Activated CD8-positive, alpha-beta memory T cell treated with anti-CD3 and anti-CD28 coated beads, Interleukin-2, amount 50 U/mL, for 24 hours (primary cell): Measurements from ENCODE around the gene SCARF2.
"Not testable (repeated sequence)": the region's sequence is repeated elsewhere in the genome, so short reads cannot be mapped to it uniquely, and the experiment has no call there.

Experiments
- DNase-seq: peaks from one replicate; pipeline ENCODE4 v3.0.0-alpha.2; 2020; ENCODE audit errors: extremely low read depth

The SCARF2 gene

GRCh38 chr22:20413217-20414058 is 24.2 kb downstream of the SCARF2 start:
- DNase-seq, result no peak

GRCh38 chr22:20412474-20413216 is 25.0 kb downstream of the SCARF2 start:
- no peak for DNase-seq

- not testable (repeated sequence) for DNase-seq
Observed at GRCh38 chr22:20409385-20409784, 28.2 kb downstream of the SCARF2 start.

GRCh38 chr22:20408891-20409290 is 28.7 kb downstream of the SCARF2 start:
- DNase-seq, result no peak

DNA sequence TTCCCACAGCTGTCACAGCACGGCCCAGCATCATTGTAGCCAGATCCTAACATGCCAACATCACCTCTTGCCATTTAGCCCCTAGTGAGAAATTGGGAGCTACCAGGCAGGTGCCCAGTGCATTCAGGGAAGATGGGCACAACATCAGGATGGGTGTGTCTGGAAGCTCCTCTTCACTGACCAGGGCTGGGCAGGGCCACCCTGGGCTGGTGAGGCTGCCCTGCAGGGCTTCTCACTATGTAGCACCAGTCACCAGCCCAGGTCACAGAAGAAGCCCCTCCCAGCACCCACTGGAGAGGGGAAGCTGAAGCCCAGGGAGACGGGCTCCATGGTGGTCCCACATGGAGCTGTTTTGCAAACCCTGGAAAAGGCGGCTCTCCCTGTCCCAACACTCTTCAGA is 29.8 kb downstream of the SCARF2 start:
- DNase-seq, result no peak

- no peak for DNase-seq
Observed at GRCh38 chr22:20406686-20407408, 30.8 kb downstream of the SCARF2 start.

- DNase-seq, result no peak
Observed at GRCh38 chr22:20405931-20406685, 31.5 kb downstream of the SCARF2 start.

- DNase-seq, result no peak
Observed at GRCh38 chr22:20405291-20405930, 32.2 kb downstream of the SCARF2 start.

DNA sequence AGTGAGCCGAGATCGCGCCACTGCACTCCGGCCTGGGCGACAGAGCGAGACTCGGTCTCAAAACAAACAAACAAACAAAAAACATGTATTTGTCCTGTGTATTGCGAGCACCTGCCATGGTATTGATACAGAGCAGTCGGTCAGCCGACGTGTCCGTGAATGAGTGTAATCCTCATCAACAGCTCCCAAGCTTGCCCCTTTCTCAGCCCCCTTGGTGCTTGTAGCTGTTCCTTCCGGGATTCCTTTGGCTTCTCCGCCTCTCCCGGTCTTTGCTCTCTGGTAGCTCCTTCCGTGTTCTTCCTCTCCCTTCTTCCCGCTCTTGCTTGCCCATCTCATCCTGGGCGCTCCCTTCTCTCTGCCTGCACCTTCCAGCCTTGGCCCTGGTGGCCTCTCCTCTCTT is 32.7 kb downstream of the SCARF2 start:
- no peak for DNase-seq

- DNase-seq, result no peak
Observed at GRCh38 chr22:20403779-20404140, 33.9 kb downstream of the SCARF2 start.

DNA sequence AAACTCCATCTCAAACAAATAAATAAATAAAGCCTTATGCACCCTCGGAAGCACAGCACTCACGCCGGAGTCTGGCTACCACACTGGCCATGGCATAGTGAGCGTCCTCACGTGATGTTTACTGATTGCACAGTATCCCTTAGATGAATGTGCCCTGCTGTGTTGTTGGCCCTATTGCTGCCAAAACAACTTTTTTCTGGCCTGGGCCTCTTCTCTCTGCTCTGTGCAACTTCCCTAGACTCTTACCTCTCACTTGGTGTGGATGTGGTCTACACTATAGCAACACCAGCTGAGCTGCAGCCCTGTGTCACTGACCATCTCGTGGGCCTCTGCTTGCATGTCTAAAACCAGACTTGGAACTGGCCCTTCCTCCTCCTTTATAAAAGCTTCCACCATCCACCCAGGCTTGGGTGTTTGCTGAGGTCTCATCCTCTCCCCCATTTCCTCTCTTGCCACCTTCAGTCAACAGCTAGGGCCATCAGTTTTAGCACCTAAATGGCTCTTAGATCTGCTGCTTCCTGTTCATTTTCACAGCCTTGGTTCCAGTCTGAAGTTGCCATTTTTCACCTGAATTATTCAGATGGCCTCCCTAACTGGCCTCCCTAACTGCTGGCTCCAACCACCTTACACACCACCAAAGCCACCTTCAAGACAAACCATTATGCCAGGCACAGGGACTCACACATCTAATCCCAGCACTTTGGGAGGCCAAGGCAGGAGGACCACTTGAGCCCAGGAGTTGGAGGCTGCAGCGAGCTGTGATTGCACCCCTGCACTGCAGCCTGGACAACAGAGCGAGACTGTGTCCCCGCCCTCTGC is 34.5 kb downstream of the SCARF2 start:
- no peak for DNase-seq

DNA sequence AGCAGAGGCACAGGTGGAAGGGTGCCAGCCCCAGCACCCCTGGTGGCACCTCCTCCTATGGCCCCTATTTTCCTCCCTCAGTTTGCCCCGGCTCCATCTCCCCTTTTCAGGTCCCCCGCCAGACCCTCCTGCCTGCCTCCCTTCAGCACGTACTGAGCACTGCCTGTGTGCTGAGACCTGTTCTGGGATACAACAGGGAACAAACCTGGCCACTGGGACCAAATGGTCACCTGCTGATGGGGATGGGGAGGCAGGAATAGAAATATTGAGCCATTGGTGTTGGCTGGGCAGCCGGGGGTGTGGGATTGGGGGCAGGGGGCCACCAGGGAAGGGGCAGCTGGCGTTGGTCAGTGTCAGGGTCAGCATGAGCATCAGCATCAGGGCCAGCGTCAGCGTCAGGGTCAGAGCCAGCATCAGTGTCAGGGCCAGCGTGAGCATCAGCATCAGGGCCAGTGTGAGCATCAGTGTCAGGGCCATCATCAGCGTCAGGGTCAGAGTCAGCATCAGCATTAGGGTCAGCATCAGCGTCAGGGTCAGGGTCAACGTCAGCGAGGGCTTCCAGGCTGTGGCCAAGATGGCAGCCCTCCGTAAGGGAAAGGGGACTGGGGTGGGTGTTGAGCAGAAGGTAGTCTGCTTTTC is 36.1 kb downstream of the SCARF2 start:
- DNase-seq, result no peak

- DNase-seq, result no peak
Observed at GRCh38 chr22:20400606-20401375, 36.8 kb downstream of the SCARF2 start.

- DNase-seq, result no peak
Observed at GRCh38 chr22:20399866-20400605, 37.6 kb downstream of the SCARF2 start.

DNA sequence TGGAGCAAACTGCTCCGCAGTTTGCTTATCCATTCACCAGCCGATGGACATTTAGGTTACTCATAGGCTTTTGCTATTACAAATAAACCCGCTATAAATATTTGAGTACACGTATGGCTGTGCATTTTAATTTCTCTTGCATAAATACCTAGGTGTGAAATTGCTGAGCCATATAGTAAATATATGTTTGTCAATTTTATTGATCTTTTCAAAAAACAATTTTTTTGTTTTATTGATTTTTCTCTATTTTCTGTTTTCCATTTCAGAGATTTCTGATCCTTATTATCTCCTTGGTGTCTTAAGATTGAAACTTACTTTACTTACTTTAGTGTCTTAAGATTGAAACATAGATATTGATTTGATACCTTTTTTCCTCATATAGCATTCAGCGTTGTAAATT is 39.2 kb downstream of the SCARF2 start:
- DNase-seq, result no peak

- no peak for DNase-seq
Observed at GRCh38 chr22:20397498-20397897, 40.1 kb downstream of the SCARF2 start.

DNA sequence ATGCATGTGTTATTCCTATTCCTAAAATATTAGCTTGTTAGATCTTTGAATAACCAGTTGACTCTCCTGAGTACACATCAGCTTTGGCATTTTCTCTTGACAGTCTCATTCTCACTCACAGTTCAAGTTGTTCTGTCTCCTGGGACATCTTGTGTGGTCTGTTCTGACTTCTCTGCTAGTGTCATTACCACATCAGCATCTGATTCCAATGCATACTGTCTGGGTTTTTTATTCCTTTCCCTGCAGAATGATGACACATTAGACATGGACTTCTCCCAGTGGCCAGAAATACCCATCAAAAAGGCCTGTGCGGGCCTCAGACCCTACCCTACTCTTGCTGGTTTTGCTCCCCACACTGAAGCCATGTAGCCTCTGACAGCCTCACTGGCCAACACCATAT is 41.0 kb downstream of the SCARF2 start:
- DNase-seq, result no peak

GRCh38 chr22:20395907-20396287 is 41.7 kb downstream of the SCARF2 start:
- no peak for DNase-seq
